HG02623 (cell line): ENCODE measurements around the gene OR52E8.
A peak's percentile ranks its signal among the peaks of the same experiment; 100 is the strongest.

ENCODE experiments used
- ATAC-seq: cut with Tn5 transposase; IDR thresholded peaks from one replicate; pipeline ENCODE4 v1.9.1; 2021; ENCODE audit warnings: moderate library complexity; ENCODE audit not compliant: unreplicated experiment

Gene OR52E8

GRCh38 chr11:5808500-5809121, 48.9 kb downstream of the OR52E8 start, which contains the start of gene OR52N2:
Gene OR52N2, plus strand, starts transcription at chr11:5808924. Its CDS starts 11,412 bp downstream, at chr11:5820336.
- ATAC-seq = peak; percentile 91

- no peak for ATAC-seq
Measured at GRCh38 chr11:5807580-5807979, 49.9 kb downstream of the OR52E8 start.
